Epithelial cell of prostate (primary cell): ENCODE results near the gene SND1.

Source experiments
- DNase-seq: peaks from one replicate; pipeline ENCODE4 v3.0.0-alpha.2; 2011; ENCODE audit warnings: low read depth, low spot score
- H3K27ac ChIP-seq: fragments of 450-650 bp; 2 replicates; pipeline ENCODE4 v1.5.1; 2017; ENCODE audit warnings: mild to moderate bottlenecking

The SND1 gene

DNA sequence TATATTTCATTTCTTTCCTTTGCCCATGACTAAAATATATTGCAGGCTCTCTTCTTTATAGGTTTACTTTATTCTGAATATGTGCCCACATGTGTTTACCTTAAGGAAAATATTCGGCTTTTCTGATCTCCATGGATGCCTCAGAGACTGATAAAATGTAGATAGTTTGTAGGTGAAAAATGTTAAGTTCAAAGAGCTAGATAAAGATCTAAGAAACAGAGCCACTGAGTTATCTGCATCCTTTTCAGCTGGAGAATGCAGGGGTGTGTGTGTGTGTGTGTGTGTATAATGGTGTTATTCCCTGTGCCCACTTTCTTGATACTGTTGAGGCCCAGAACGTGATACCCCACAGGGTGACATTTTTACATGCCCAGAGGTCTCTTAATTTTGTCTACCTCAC, 228.5 kb downstream of the SND1 start:
- DNase-seq: no peak
- no peak overlapping the region for H3K27ac ChIP-seq

DNA sequence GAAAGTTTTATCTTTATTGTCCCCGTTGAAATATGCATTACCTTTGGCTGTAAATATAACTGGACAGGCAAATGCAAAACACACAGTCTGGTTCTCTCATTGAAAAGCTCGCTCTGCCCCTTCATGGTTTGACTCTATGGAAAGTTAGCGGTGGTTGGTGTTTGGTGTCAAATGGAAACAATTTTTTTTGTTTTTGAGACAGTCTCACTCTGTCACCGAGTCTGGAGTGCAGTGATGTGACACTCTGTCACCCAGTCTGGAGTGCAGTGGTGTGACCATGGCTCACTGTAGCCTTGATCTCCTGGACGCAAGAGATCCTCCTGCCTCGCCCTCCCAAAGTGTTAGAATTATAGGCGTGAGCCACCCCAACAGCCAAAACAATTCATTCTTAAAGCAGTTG, 229.6 kb downstream of the SND1 start:
- DNase-seq: no peak
- H3K27ac ChIP-seq: no peak overlapping the region

DNA sequence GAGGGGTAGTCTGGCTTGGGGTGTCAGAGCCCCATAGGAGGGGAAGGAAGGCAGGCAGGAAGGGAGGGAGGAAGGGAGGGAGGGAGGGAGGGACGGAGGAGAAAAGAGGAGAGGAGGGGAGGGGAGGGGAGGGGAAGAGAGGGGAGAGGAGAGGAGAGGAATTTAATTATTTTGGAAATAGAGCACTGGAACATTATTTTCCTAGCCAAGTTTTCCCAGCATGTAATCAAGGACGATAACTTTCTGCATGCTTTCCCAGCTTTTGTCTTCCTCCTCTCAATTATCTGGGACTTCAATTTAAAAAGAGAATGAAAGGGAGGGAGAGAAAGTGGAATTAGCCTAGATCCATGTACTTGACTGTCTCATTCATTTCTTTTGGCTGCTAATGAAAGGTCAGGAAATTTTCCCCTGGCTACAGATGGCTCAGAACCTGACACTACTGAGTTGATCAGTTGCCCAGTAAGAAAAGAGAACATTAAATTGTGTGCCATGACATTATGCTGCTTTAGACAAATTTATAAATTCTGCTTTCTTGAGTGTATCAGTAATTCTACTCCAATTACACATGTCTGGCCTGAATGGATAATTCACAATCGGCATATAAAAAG, 230.4 kb downstream of the SND1 start:
- no peak overlapping the region for H3K27ac ChIP-seq
- DNase-seq: no peak

DNA sequence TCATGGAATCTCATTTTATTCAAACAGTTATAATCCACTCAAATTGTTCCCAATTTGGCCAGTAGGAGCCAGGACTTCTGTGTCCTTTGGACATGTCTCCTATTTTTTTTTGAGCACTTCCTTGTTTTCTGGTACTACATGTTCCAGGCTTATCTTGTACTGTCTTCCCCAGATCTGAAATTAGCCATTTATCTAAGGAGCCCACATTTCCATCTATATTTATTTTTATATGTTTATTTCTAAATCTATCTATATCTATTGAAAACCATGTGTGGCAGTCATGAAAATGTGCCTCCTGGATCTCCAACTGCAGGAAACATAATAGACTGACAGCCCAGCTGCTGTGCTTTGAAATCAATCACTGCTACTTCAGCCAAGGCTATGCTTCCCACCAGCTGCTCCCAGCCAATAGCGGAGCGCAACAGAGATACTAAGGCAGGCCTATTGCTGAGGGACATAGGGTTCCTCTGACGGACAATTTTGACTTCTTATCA, 232.1 kb downstream of the SND1 start:
- DNase-seq: no peak

DNA sequence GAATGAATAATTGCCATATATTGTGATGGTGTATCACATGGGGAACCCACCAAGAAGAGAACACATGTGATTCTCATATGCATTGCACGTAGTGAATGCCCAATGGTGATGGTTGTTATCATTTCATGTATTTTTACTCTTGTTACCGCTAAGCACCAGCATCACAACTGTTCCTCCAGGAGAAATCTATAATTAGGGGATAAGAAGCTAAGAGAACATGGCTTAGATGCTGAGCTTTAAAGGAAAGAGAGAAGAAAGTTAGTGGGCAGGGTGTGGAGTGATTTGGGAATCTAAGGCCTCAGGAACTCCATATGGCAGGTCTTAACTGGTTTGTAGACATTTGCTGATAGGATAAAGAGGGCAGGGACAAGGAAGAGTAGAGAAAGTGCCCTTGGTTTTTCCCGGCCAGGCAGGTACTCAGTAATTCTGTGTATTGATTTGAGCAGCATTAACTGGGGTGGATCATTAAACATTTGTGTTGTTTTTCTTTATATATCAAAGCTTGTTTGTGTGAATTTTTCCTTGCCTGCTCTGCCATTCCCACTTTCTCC, 233.3 kb downstream of the SND1 start:
- DNase-seq: no peak
- no peak overlapping the region for H3K27ac ChIP-seq

More for the DNA sequence above, 232.1 kb downstream of the SND1 start:
- H3K27ac ChIP-seq: no peak overlapping the region

DNA sequence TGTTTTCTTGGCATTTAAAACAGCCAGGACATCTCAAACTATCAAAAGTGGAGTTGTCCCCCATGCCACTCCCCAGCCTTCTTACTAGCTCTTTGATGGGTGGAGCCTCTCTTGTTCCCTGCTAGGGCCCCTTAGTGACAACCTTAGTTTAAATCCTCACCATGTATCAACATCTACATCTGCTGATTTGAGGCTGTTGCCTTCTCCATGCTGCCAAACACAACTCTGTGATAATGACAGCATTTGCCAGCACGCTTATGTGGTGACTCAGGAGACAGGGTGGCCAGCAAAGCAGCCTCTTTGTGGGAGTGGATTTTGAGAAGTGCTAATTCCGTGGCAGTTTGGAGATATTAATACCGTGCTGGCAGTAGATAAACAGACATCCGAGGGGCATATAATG, 233.8 kb downstream of the SND1 start:
- no peak for DNase-seq

DNA sequence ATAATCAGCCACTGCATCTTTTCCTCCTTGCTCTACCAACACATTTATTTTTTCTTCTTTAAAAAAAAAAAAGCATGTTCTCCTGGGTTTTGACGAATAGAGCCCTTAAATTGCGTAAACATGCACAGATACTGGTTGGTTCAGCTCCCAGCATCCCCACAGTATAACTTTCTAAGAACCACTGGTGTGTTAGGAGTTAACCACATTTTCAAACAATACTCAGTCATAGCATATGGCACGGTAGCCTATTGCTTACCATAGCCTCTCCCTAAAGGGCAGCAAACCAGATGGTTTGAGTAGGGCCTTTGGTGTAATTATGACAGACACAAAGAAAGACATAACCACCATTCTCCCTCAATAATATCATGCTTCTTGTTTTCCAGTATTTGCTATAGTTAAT, 234.3 kb downstream of the SND1 start:
- no peak overlapping the region for H3K27ac ChIP-seq
- no peak for DNase-seq

More for the DNA sequence above, 233.8 kb downstream of the SND1 start:
- H3K27ac ChIP-seq: no peak overlapping the region

DNA sequence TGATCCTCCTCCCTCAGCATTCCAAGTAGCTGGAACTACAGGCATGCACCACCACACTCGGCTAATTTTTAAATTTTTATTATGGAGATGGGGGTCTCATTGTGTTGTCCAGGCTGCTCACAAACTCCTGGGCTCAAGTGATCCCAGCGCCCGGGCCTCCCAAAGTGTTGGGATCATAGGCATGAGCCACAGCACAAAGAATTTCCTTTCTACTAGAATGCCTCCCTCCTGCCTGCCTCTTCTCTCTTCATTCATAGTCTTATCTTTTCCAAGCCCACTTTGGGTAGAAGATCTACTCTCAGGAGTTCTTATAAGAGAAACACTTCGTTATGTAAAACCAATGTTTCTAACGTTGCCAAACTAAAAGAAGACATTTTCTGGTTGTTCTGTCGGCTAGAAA, 235.1 kb downstream of the SND1 start:
- no peak overlapping the region for H3K27ac ChIP-seq
- no peak for DNase-seq

DNA sequence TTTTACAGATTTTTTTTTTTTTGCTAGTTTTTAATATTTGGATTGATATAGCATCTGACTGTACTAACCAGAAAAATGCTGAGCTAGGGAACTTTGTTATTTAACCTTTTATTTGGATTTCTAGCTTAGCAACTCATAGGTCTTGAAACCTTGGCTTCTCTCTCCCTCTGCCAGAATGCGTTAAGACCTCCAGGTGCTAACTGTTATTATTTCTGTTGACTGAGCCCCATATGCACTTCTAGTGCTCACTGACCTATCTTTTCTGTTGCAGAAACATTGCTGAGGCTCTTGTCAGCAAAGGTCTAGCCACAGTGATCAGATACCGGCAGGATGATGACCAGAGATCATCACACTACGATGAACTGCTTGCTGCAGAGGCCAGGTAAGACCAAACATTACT, 235.6 kb downstream of the SND1 start:
- H3K27ac ChIP-seq: no peak overlapping the region
- DNase-seq: no peak

DNA sequence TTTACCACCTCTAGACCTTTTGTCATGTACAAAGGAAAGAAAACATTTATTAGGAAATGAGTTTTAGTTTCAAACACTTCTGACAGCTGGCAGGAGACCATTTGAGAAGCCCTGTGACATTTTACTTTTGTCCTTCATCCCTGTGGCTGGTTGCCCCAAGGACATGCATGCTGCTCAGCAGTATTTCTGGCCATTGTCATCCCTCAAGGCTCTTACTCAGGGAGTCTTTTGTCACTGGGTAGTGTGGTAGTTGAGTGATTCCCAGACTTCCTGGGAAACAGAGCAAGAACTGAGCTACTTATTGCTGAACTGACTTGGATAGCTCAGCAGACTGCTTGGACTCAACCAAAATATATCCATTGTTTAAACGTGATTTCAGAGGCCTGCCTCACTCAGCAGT, 236.4 kb downstream of the SND1 start:
- DNase-seq: no peak
- no peak overlapping the region for H3K27ac ChIP-seq

DNA sequence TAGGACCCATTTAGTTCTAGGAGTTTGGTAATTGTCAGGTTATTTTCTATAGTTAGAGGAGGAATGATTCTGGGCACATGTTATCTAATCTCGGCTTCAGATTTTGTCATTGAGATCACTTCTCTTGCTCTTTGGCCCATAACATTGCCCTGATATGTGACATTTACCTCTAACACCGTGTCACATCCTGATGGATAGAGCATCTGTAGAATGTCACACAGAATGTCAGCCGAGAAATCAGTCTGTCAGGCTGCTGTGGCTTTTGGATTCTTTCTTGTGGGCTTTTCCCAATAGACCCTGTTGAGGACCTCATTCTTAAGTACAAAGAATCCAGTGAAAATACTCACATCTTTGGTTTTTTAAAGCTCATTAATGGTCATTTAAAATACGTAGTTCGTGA, 236.8 kb downstream of the SND1 start:
- DNase-seq: no peak
- no peak overlapping the region for H3K27ac ChIP-seq

DNA sequence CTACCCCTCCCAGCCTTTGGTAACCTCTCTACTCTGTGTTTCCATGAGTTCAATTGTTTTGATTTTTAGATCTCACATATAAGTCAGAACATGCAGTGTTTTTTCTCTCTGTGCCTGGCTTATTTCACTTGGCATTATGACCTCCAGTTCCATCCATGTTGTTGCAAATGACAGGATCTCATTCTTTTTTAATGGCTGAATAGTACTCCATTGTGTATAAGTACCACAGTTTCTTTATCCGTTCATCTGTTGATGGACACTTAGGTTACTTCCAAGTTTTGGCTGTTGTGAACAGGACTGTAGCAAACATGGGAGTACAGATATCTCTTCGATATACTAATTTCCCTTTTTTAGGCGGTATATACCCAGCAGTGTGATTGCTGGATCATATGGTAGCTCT, 237.7 kb downstream of the SND1 start:
- no peak overlapping the region for H3K27ac ChIP-seq
- no peak for DNase-seq

DNA sequence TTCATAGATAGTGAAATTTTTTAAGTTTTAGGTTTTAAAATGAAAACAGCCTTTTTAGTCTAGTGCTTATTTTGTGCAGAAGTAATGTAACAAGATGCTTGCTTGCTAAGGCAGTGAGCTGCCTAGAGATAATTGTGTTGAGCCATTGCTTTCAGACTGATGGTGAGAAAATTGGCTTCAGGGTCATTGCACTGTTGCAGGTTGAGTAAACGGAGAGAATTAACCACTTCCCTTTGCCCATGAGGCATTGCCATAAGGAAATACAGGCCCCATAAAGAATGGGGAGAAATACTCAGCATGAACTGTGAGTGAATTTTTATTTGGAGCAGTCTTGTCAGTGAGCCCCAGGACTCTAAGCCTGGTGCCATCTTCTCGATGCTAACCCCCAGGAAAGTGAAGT, 238.7 kb downstream of the SND1 start:
- no peak overlapping the region for H3K27ac ChIP-seq
- no peak for DNase-seq

DNA sequence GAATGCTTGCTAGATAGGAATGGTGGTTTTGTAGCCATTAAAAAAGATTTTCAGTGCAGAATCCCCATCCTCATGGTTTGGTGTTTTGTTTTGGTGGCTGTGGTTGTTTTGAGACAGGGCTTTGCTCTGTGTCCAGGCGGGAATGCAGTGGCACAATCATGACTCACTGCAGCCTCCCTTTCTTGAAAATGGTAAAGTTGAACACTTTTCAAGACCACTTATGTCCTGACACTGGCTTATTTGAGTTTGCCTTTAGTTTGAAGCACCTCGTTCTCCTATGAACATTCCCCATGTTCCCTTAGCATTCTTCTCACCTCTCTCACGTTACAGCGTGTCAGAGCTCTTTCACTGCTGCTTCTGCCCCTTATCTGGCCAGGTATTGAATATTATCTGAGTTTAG, 239.2 kb downstream of the SND1 start:
- no peak overlapping the region for H3K27ac ChIP-seq
- DNase-seq: no peak

DNA sequence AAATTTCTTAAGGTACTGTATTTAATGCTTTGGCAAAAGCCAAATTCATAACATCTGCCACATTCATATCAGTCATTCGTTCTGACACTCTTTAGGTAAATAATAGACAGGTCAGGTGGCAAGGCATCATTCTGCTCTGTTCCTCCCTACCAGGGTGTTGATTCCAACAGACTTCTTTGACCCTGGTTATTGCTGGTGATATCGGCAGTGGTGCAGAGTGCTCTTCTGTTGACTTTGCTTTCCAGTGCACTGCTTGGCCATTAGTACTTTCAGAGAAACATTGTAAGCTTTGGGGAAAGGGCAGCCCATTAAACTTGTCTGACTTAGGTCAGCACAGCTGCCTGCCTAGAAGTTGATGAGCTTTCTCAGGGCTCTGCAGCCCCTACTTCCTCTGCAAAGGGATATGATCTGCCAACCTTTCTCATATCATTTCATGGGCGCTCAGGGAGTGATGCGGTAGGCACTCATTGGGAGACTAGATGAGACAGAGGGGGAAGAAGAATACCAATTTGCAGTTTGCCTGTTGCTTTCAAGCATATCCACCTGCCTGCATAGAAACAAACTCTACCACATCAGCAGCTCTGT, 240.0 kb downstream of the SND1 start:
- no peak for DNase-seq

DNA sequence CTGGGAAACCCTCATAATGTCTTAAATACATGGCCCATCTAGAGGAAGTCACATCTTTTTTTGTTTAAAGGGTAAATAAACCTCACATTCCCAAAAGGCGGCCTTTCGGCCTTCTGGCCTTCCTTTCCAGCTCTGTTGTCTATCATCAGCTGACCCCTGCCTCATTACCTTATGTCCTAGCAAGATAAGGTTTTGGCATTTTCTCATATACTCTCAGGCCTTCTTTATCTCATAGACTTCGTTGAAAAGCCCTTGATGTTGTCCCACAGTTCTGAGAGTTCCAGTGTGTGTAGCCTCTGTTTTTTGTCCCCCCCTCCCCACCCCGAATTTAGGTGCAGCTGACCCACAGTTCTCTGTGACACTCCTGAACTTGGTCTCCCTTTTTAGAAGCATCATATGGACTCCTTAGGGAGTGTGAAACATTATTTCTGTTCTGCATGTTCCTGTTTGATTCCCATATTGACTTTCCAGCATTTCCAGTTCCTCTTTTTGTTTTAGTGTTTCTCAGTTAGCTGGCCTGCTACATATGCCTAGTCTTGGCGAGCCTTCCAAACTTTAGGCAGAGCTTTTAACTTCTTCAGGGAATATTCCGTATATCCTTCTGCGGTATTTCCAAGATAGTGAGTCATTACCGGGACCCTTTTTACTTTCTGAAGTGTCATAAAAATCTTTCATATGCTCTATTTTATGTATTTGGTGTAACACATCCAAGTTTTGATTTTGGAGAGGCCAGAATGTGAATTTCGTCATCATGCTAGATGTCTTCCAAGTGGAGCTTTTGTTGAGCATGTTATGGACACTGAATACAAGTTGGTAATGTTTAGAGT, 240.7 kb downstream of the SND1 start:
- no peak overlapping the region for H3K27ac ChIP-seq
- DNase-seq: no peak

More for the DNA sequence above, 240.0 kb downstream of the SND1 start:
- no peak overlapping the region for H3K27ac ChIP-seq

DNA sequence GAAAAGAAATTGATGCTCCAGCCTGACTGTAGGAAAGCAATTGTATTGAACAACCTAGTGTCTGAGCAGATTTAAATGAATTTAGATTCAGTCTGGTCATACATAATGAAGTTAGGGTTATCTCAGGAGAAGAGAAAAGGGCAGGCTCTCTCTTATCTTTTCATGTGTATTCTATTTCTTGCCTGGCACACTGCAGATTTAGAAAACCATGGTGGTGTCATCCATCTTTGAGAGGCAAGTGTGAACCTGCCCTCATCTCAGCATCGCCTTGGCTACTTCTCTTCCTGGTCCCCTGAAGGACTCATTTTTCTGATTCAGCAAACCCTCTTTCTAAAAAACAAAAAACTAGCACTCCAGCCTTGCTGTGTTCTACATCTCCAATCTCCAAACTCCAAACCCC, 241.6 kb downstream of the SND1 start:
- DNase-seq: no peak

DNA sequence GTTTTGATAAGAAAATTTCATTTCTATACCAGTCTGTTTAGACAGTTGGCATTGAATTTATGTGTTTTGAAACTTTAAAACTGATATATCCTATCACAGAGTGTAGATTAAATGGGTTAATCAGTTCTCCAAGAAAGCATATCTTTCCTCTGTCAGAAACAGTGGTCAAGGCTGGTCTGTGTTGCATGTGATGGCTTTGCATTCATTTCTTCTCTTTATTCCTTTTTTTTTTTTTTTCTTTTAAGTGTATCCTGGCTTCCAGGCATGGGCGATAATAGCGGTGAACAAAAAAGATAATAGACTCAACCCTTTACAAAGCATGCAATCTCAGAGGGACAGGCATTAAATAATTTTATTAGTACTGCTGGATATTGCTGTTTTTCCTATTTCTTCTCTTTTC, 242.6 kb downstream of the SND1 start:
- no peak for DNase-seq
- no peak overlapping the region for H3K27ac ChIP-seq

More for the DNA sequence above, 241.6 kb downstream of the SND1 start:
- H3K27ac ChIP-seq: no peak overlapping the region

DNA sequence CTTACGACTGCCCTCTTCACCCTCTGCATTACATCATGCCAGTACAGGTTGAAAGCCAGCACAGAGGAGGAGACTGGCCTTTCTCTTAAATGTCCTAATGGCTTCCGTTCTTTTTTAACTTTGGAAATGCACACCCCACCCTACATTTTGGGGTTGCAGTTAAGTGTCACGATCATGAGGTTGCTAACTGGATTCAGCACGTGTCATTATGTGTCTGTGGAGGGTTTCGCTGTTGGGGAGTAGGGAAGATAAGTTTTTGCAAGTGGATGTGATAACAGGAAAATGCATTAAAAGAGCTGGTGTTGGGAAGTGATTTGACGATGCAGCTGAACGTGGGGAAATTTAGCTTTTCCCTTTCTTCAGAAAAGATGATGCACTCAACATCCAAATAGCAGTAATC, 243.4 kb downstream of the SND1 start:
- no peak for DNase-seq
- H3K27ac ChIP-seq: no peak overlapping the region

DNA sequence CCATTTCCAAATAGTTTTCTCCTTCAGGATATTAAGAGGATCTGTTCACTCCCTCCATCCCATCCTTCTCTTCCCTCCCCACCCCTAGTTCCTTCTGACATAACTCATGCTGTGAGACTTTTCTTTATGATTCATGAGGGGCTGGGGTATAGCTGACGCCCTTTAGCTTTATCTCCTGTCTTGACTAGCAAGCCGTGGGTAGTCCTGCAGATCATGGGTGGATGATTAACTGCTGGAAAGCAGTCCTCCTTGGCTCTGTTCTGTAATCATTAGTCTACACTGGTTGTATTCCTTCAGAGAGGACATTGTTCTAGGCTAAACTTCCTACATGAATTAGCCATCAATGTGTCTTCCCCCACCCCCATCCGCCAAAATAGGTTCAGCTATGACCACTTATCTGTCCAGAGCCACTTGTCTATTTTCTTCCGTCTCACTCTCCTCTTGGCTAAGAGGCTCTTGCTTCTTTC, 243.9 kb downstream of the SND1 start:
- no peak overlapping the region for H3K27ac ChIP-seq
- no peak for DNase-seq

DNA sequence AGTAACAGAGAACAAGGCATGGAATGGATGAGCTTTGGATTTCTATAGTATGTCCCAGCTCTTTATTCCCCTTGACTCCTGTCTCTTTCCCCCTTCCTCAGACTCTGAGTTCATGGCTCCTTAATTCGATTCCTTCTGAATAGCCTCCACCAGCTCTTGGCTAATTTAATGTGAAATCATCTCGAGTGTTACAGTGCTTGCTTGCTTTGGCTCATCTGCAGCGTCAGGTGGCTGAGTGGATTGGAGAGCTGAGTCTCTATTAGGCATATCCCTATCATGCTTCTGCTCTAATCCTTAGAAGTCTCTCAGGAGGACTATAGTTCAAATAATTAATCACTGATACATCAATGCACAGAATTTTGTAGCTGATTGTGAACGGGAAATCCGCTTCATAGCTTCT, 244.7 kb downstream of the SND1 start:
- no peak for DNase-seq

More for the DNA sequence above, 244.7 kb downstream of the SND1 start:
- no peak overlapping the region for H3K27ac ChIP-seq
